Lower leg skin (tissue), 3 donors: ENCODE data around the gene PTPRN2.

Experiments used
- POLR2A ChIP-seq, 2 donors: fragments of 450-650 bp; IDR thresholded peaks; one replicate each; pipeline ENCODE4 v1.6.1; 2016 to 2017; ENCODE audit warnings: antibody characterized with exemption in 2 of 2, mild to moderate bottlenecking in 1 of 2, moderate library complexity in 1 of 2
- TF ChIP-seq, protein P1 (sequence below), 3 donors: fragments of 450-650 bp; IDR thresholded peaks; one replicate each; pipeline ENCODE4 v1.5.1; 2016; ENCODE audit warnings: antibody characterized with exemption in 3 of 3, mild to moderate bottlenecking in 3 of 3, moderate library complexity in 2 of 3

- TF ChIP-seq, protein P1, sequence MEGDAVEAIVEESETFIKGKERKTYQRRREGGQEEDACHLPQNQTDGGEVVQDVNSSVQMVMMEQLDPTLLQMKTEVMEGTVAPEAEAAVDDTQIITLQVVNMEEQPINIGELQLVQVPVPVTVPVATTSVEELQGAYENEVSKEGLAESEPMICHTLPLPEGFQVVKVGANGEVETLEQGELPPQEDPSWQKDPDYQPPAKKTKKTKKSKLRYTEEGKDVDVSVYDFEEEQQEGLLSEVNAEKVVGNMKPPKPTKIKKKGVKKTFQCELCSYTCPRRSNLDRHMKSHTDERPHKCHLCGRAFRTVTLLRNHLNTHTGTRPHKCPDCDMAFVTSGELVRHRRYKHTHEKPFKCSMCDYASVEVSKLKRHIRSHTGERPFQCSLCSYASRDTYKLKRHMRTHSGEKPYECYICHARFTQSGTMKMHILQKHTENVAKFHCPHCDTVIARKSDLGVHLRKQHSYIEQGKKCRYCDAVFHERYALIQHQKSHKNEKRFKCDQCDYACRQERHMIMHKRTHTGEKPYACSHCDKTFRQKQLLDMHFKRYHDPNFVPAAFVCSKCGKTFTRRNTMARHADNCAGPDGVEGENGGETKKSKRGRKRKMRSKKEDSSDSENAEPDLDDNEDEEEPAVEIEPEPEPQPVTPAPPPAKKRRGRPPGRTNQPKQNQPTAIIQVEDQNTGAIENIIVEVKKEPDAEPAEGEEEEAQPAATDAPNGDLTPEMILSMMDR (IDR thresholded peaks at IDR 0.05) = no peak
- TF ChIP-seq POLR2A (IDR thresholded peaks at IDR 0.05) = no peak
Measured at GRCh38 chr7:157513682-157514081, 1073.9 kb downstream of the PTPRN2 start.
